IMR-90 (cell line): ENCODE results near the gene DISC1.

Experiments used
- BHLHE40 ChIP-seq: fragments of 150-350 bp; IDR thresholded peaks from 2 replicates; pipeline ENCODE4 v1.6.1; 2016; ENCODE audit warnings: mild to moderate bottlenecking, low read depth, low read length
- CEBPB ChIP-seq: IDR thresholded peaks from 2 replicates; pipeline ENCODE4 v1.6.1; 2012; ENCODE audit warnings: low read depth, low read length, improper control_type of control experiment
- CHD1 ChIP-seq: IDR thresholded peaks from 2 replicates; pipeline ENCODE4 v1.6.1; 2012; ENCODE audit warnings: low read depth, low read length, improper control_type of control experiment
- CTCF ChIP-seq: conservative IDR thresholded peaks from 2 replicates; pipeline ENCODE4 v1.5.1; 2012; ENCODE audit warnings: mild to moderate bottlenecking, low read depth, low read length, improper control_type of control experiment
- FOS ChIP-seq: fragments of 150-350 bp; IDR thresholded peaks from 2 replicates; pipeline ENCODE4 v1.6.1; 2016; ENCODE audit warnings: low read depth, low read length
- MAFK ChIP-seq: IDR thresholded peaks from 2 replicates; pipeline ENCODE4 v1.6.1; 2012; ENCODE audit warnings: low read depth, low read length, improper control_type of control experiment
- MAZ ChIP-seq: IDR thresholded peaks from 2 replicates; pipeline ENCODE4 v1.6.1; 2012; ENCODE audit warnings: low read depth, mild to moderate bottlenecking, low read length, improper control_type of control experiment, moderate library complexity, borderline replicate concordance
- MXI1 ChIP-seq: IDR thresholded peaks from 2 replicates; pipeline ENCODE4 v1.6.1; 2012; ENCODE audit warnings: low read depth, mild to moderate bottlenecking, low read length, moderate library complexity, borderline replicate concordance
- POLR2A ChIP-seq: IDR thresholded peaks from 2 replicates; pipeline ENCODE4 v1.6.1; 2012; ENCODE audit warnings: mild to moderate bottlenecking, low read depth, low read length
- RAD21 ChIP-seq: IDR thresholded peaks from 2 replicates; pipeline ENCODE4 v1.6.1; 2012; ENCODE audit warnings: low read length, improper control_type of control experiment
- RCOR1 ChIP-seq: IDR thresholded peaks from 2 replicates; pipeline ENCODE4 v1.6.1; 2012; ENCODE audit warnings: mild to moderate bottlenecking, low read length, improper control_type of control experiment; ENCODE audit not compliant: insufficient replicate concordance
- RFX5 ChIP-seq: IDR thresholded peaks from 2 replicates; pipeline ENCODE4 v1.8.0; 2012; ENCODE audit warnings: low read depth, mild to moderate bottlenecking, low read length, moderate library complexity
- SMC3 ChIP-seq: fragments of 150-350 bp; IDR thresholded peaks from 2 replicates; pipeline ENCODE4 v1.6.1; 2016; ENCODE audit warnings: low read depth, mild to moderate bottlenecking, antibody characterized with exemption, low read length, moderate library complexity
- USF2 ChIP-seq: fragments of 150-350 bp; IDR thresholded peaks from 2 replicates; pipeline ENCODE4 v1.6.1; 2017; ENCODE audit warnings: mild to moderate bottlenecking, antibody characterized with exemption, low read length, low read depth

- TF ChIP-seq CTCF (no peak), CEBPB (no peak), POLR2A (no peak), RFX5 (no peak), FOS (no peak), MAFK (no peak), USF2 (no peak), MAZ (no peak), RAD21 (no peak), SMC3 (no peak), MXI1 (no peak), RCOR1 (no peak), CHD1 (no peak), BHLHE40 (no peak)
Observed at GRCh38 chr1:231596337-231596791, 30.2 kb upstream of the DISC1 start.
